HG02763 (cell line): ENCODE results near the gene CASP7.

Source experiments
- ATAC-seq: cut with Tn5 transposase; IDR thresholded peaks from one replicate; pipeline ENCODE4 v1.9.1; 2021; ENCODE audit warnings: mild to moderate bottlenecking, moderate library complexity; ENCODE audit not compliant: unreplicated experiment

CASP7 gene

GRCh38 chr10:113665806-113666354 lies 13.8 kb upstream of the CASP7 start:
- no peak for ATAC-seq

DNA sequence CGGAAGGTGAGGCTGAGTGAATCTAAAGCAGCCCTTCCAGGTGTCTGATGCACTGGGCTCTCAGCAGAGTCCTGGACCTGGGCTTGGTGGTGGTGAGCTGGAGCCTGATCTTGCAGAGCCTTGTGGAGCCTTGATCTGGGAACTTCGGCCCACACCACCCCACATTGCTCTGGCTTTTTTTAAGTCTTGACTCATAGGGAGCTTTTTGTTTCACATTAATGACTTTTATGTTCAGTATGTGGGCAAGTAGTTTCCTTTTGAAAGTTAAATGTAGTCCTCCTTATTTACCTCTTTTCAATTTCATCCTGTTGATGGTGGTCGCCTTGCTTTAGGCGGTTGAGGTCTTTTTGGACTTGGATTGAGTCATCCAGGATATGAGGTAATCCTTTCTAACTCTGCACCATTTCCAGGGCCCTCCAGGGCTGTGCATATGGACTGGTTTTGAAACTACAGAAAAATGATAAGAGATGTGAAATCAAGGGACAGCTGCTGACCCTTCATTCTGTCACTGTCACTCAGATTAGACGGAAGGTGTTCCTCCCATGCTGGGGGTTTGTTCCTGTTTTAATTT lies 12.9 kb upstream of the CASP7 start:
- ATAC-seq, result peak; percentile 45

- ATAC-seq, result peak; percentile 8
Measured at GRCh38 chr10:113680190-113681111, 739 bp downstream of the CASP7 start.

GRCh38 chr10:113681533-113682470 lies 2.1 kb downstream of the CASP7 start:
- ATAC-seq, result peak; percentile 44

GRCh38 chr10:113683300-113683699 lies 3.6 kb downstream of the CASP7 start:
- ATAC-seq, result no peak

- no peak for ATAC-seq
Measured at GRCh38 chr10:113686028-113686427, 6.3 kb downstream of the CASP7 start.

DNA sequence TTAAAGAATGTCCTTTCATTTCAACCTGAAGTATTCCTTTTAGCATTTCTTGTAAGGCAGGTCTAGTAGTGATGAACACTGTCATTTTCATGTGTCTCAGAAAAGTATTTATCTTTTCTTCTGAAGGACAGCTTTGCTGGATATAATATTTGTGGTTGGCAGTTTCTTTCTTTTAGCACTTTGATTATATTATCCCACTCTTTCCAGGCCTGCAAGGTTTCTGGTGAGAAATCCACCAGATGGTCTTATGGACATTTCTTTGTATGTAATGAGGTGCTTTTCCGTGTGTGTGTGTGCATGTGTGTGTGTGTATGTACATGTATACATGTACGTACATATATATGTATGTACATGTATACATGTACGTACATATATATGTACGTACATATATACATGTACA lies 7.3 kb downstream of the CASP7 start:
- ATAC-seq, result no peak

DNA sequence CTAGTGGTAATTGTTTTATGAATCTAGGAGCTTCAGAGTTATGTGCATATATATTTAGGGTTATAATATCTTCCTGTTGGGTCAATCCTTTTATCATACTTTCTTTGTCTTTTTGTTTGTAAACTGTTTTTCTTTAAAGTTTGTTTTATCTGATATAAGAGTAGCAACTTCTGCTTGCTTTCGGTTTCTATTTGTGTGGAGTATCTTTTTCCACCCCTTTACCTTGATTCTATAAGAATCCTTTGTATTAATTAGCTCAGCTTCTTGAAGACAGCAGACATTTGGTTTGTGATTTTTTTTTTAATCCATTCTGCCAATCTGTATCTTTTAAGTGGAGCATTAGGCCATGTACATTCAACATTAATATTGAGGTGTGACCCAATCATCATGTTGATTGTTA lies 9.3 kb downstream of the CASP7 start:
- ATAC-seq, result no peak

DNA sequence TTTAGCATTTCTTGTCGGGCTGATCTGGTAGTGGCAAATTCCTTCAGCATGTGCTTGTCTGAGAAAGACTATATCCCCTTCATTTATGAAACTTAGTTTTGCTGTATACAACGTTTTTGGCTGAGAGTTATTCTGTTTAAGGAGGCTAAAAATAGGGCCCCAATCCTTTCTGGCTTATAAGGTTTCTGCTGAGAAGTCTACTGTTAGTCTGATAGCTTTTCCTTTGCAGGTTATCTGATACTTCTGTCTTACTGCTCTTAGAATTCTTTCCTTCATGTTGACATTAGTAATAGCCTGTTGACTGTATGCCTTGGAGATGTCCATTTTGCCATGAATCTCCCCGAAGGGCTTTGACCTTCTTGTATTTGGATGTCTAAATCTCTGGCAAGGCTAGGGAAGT lies 9.9 kb downstream of the CASP7 start:
- ATAC-seq, result no peak

DNA sequence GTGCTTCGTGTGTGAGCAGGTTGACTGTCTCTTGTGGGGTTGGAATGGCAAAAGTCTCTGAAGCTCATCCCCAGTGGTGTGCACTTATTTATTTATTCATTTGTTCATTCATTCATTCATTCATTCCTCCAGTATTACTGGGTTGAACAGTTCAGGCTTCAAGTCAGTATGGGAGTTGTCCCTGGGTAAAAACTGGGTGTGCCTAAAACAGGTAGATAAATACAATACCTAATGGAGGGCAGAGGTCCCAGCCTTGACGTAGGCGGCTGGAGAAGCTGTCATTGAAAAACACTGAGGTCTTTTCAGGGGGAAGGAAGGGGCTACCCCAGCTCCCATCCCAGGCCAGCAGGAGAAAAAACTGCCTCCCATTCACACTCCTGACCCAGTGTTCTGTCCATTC lies 11.0 kb downstream of the CASP7 start:
- ATAC-seq, result no peak

DNA sequence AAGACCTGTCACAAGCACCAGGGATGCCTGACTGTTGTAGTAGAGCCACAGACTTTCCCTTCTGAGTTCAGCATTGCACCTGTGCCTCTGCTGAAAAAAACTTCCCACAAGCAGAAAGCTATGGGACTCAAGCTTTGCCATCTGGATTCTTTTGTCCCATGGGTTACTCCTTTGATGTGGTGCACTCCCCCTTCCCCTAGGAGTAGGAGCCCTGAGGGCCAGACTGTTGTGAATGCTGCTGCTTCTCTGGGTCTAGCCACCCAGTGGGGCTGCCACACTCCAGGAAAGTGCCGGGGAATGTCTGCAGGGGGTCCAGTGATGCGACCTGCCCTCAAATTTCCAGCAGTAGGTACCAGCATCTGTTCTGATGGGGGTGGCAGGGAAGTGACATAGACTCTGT lies 11.7 kb downstream of the CASP7 start:
- ATAC-seq, result no peak

DNA sequence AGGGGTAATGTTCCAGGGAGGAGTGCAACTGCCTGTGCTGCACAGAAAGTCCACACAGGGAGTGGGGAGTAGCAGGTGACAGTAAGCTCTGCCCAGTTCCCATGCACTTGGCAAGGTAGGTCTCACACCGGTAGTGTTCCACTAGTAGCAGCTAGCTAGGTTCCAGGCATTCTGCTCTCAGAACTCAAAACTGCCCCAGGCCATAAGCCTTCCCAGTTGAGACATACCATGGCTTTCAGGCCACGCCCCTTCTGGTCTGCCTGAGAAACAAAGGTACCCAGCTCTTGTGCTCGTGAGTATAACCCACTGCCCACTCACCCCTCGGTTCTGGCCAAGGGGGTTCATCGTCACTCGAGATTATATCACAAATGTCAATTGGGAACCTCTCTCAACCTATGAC lies 12.6 kb downstream of the CASP7 start:
- no peak for ATAC-seq

DNA sequence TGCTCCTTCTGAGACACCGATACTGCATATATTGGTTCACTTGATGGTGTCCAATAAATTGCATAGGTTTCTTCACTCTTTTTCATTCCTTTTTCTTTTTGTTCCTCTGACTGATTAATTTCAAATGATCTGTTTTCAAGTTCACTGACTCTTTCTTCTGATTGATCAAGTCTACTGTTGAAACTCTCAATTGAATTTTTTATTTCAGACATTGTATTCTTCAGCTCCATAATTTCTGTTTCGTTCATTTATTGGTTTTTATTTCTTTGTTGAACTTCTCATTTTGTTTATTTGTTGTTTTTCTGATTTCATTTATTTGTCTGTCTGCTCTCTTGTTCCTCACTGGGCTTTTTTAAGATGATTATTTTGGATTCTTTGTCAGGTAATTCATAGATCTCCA lies 13.6 kb downstream of the CASP7 start:
- no peak for ATAC-seq

DNA sequence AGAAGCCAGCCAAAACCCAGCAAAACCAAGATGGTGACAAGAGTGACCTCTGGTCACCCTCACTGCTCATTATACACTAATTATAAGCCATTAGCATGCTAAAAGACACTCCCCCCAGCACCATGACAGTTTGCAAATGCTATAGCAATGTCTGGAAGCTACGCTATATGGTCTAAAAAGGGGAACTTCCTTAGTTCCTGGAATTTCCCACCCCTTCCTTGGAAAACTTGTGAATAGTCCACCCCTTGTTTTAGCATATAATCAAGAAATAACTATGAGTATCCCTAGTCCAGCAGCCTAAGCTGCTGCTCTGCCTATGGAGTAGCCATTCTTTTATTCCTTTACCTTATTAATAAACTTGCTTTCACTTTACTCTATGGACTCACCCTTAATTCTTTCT lies 16.0 kb downstream of the CASP7 start:
- ATAC-seq, result no peak

- ATAC-seq, result no peak
Measured at GRCh38 chr10:113697595-113697994, 17.9 kb downstream of the CASP7 start.

DNA sequence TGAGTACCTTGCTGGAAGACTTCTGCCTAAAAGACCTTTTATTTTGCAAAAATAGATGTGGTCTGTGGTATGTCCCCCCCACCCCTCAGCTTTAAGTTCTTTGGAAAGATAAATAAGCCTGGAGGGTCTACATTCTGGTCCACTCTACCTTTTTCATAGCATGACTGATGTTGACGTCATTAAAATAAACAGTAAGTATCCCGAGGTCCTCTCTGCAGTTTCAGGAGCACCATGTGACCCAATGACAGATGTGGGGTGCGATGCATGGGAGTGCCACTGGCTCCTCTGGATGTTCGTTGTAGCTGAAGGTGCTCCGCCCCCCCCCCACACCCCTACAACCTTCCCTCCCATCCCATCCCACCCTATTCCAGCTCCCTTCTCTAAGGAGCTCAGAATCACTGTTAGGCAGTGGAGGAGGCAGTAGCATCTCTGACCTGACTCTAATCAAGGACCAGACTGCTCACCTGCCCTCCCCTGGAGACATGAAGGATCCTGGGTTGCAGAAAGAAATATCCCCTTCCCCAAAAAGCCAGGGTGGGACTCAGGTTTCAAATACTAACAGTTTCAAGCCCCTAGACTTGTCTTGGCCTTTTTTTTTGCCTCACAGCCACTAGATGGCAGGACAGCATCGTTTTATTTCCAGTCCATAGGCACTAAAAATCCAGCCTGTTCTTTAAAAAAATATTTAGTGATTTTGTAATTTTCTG lies 25.1 kb downstream of the CASP7 start:
- no peak for ATAC-seq

- no peak for ATAC-seq
Measured at GRCh38 chr10:113705344-113705652, 25.6 kb downstream of the CASP7 start.

GRCh38 chr10:113706623-113707022 lies 26.9 kb downstream of the CASP7 start:
- ATAC-seq, result no peak

- no peak for ATAC-seq
Measured at GRCh38 chr10:113708640-113709039, 28.9 kb downstream of the CASP7 start.

GRCh38 chr10:113709221-113709838 lies 29.6 kb downstream of the CASP7 start:
- ATAC-seq, result no peak
